SW480 (cell line): Measurements from ENCODE around the gene CALHM6.
A peak's percentile ranks its signal among the peaks of the same experiment; 100 is the strongest.
"Not testable (repeated sequence)": the region's sequence is repeated elsewhere in the genome, so short reads cannot be mapped to it uniquely, and the experiment has no call there.

Experiments
- DNase-seq: peaks from one replicate; pipeline ENCODE4 v3.0.0-alpha.2; 2016; ENCODE audit warnings: low spot score

Gene CALHM6

DNA sequence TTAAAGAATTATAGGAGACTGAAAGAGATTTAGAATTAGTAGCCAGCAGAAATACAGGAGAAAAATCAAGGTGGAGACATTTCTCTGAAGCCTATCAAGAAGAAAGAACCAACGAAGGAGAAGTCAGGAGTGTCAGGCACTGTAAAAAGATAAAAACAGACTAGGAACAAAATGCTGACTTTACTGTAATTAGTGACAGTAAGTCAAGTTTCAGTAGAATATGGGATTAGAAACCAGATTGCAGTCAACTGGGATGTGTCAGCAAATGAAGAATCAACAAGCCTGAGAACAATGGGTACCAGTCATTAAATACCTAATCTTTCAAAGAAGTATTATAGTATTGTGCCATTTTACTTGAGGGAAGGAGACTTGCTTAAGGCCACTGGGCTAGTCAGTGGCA is 21.6 kb downstream of the CALHM6 start:
- no peak for DNase-seq

DNA sequence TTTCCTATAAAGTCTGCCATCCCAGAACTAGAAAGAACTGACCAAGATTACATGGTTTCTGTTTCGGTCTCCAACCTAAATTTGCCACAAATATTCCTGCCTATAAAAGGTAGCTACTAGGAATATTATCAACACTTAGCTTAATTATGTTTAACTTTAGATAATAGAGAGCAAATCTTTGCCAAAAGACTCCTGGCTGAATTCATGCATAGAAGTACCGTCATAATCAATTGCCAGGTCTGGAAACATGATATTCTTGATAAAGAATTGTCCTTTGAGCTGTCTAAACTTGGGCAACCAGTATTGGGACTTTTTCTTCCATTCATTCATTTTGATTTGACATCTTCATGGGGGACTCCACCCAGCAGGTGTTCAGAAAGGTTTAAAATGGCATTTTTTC is 22.4 kb downstream of the CALHM6 start:
- DNase-seq: no peak

DNA sequence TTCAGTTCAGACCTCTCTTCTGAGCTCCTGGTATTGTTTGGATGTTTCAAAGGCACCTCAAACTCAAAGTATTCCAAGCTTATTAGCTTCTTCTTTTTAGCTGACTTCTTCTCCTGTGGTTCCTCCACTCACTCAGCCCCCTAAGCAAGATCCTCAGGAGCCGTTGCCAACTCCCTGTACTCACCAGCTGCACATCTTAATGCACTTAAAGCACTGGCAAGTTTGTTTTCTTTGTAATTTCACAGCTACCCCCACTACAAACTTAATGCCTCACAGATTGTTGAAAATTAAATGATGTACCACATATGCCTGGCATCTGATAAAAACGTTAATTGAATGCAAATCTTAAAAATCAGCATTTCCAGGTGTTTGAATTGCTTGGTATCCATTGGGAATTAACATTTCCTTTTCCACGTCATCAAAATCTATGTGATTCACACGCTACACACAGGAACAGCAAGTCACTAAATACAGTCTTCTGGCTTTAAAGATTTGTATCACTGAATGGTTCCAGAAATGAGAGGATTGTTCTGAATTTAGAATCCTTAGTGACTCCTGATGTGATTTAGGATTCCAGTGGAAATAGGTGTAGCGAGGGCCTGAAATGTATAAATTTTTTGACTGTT is 24.5 kb downstream of the CALHM6 start:
- no peak for DNase-seq

DNA sequence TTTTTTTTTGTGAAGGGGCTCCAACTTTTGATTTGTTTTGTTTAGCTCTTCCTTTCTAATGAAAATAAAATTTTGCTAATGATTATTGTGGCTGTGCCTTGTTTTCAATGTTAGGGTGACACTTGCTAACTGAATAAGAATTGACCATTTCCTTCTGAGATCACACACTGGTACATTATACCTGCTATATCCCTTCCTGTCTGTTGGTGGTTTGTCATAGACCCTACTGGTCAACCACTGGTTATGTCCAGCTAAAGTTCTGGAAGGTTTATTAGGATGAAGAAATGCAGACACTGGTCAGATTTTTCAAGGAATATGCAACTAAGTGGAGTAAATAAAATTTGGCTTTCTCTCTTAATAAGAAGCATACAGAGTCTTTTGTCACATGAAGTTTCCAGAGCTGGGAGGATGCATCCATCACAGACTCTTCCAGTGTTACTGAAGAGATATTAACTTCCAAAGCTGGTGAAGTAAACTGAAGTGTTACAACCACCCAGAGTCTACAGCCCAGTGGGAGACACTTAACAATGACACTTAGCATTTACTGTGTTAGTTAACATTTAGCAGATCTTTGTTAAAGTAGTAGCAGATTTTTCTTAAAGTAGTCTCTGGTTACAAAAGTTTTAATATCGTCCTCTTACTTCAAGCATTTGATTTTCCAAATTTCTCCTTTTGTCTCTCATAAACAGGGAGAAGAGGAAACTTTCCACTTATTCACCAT is 30.6 kb downstream of the CALHM6 start:
- DNase-seq: no peak

DNA sequence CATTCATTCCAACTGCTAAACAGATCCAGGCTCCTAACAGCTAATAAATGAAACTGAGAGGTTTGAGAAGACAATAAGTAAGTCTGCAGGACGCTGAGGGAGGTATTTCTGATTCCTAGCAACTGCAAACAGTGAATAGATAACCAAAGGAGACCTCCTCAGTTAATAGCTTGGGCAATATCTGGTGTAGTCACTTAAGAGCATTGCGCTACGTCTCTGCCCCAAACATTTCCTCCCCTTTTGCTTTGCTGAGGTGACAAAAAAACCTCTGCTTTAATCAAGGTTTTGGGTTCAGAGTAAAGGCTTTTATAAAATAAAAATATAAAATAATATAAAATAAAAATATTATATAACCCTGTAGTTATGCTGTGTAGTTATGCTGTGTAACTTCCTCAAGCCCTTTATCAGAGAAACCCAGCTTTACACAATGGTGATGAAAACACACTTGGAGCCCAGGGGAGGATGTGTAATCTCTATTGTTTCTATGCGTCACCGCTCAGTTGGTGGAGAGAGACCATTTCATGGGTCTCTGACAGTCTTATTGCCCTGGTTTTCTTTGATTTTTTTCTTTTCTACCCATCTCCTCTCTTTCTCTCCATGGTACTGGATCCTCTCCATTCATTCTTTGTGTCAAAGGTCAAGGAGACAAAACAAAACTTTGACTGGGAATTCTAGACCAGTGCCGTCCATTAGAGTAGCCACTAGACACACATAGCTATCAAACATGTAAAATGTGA is 31.3 kb downstream of the CALHM6 start:
- no peak for DNase-seq

DNA sequence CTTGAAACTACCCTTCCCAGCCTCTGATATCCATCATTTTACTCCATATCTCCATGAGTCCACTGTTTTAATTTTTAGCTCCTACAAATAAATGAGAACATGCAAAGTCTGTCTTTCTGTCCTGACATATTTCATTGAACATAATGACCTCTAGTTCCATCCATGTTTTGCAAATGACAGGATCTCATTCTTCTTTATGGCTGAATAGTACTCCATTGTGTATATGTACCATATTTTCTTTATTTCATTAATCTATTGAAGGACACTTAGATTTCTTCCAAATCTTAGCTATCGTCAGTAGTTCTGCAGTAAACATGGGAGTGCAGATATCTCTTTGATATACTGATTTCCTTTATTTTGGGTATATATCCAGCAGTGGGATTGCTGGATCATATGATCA is 34.0 kb downstream of the CALHM6 start:
- not testable (repeated sequence) for DNase-seq

DNA sequence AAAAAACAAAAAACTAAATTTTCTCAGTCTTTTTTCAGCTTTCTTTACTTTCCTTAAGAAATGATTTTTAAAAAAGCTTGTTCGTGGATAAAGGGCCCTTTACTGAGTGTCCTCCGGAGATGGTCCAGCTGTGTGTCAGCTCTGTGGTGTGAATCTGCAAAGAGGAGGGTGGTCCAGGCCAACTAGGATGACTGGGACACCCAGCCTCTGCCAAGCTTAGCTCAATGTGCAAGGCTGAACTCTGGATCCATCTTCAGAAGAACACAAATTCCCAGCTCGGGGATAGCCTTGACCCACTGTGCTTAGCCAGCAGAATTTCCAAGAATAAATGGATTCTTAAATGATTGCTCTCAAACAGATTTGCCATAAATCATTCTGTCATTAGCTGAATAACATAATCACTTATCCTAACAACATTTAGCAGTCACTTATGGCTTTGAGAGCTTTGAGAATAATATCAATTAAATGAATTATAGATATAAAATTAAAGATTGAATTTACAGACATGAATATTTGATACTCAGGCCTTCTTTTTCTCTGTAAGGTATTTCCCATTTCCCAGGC is 36.0 kb downstream of the CALHM6 start:
- DNase-seq: no peak

DNA sequence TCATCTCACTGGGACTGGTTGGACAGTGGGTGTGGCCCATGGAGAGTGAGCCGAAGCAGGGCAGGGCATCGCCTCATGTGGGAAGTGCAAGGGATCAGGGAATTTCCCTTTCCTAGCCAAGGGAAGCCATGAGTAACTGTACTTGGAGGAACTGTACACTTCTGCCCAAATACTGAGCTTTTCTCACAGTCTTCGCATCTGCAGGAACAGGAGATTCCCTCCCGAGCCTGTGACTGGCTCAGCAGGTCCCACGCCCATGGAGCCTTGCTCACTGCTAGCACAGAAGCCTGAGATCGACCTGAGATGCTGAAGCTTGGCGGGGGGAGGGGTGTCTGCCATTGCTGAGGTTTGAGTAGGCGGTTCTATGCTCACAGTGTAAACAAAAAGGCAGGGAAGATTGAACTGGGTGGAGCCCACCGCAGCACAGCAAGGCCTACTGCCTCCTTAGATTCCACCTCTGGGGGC is 39.8 kb downstream of the CALHM6 start:
- peak; percentile 36 for DNase-seq

DNA sequence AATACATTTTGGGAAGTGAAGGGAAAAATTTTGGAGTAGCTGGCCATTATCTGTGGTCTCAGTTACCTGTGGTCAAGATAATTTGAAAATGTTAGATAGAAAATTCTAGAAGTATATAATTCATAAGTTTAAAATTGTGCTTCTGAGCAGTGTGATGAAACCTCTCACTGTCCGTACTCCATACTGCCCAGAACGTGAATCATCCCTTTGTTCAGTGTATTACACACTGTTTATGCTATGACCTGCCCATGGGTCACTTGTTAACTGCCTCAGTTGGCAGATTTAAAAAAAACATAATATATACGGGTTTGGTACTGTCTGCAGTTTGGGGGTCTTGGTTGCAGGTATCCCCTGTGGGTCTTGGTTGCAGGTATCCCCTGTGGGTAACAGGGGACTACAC is 46.1 kb downstream of the CALHM6 start:
- DNase-seq: no peak

DNA sequence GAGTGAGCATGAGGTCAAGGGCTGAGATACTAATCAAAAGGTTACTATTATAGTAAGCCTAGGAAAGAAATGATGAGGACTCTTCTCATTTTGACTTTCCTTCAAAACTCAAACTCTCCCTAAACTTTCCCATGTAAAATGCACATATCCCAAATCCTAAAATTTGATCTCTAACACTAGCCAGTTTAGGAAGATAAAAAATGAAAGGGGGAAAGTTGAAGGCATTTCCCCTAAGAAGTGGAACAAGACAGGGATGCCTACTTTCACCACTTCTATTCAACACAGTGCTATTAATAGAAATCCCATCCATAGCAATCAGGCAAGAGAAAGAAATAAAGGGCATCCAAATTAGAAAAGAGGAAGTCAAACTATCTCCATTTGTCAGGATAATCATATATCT is 47.4 kb downstream of the CALHM6 start:
- DNase-seq: no peak

DNA sequence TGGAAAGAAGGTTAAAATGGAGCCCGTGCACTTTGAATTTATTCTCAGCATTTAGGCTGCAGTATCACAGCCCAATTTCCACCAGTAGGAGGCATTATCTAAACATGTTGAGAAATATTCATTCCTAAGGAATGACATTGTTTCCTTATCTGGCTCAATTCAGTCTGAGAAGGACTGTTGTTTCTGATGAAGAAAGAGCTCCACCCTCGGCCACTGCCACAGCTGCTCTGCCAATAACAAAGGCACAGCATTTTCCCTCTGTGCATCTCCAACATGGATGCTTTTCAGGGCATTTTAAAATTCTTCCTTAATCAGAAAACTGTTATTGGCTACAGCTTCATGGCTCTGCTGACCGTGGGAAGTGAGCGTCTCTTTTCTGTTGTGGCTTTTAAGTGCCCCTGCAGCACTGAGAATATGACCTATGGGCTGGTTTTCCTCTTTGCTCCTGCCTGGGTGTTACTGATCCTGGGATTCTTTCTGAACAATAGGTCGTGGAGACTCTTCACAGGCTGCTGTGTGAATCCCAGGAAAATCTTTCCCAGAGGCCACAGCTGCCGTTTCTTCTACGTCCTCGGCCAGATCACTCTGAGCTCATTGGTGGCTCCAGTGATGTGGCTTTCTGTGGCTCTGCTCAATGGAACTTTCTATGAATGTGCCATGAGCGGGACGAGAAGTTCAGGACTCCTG is 50.4 kb downstream of the CALHM6 start, which contains the start of gene CALHM5:
CALHM5 (plus strand) TSS at position 216 of the 687 bp plus-strand sequence; CDS start at position 274, 58 bp downstream.
- peak; percentile 0 for DNase-seq

DNA sequence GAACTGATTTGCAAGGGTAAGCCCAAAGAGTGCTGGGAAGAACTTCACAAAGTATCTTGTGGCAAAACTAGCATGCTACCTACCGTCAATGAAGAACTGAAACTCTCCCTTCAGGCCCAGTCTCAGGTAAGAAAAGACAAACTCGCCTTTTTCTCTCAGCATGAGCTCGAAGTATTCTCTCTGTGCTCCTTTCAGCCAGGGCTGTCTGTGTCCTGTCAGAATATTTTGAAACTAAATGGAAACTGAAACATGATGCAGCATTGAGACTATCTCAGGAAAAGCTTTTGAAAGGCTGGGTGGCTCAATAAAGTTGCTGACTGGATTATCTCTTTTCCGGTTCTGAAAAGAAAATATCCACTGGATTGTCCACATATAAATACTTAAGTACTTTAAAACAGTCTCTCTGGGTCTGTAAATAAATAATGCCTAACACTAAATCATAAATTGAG is 51.0 kb downstream of the CALHM6 start:
- no peak for DNase-seq

DNA sequence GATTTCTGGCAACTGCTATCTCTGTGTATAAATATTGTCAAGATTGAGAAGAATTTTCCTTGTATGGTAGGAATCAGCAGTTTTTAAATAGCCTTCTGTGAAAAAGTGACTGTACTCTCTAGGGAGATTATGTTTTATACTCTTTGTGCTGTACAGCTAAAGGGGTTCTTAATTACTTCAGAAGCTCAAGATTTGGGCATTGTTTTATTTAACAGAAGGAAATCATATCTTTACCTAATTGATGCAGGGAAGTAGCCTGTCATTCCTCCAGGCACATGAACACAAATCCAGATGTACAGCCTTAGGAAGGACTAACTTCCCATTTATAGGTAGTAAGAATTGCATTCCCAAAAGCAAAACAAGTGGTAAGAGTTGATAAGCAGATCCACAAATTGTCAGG is 51.6 kb downstream of the CALHM6 start:
- DNase-seq: no peak
